Neural crest cell (in vitro differentiated cells): ENCODE data around the gene CRYAB. TPM values are rescaled to one million over a fixed set of nuclear protein-coding genes. Genes with fewer than 3 reads are reported as not detected.

ENCODE experiments used
- DNase-seq: peaks from one replicate; pipeline ENCODE4 v3.0.0; 2021; ENCODE audit warnings: low read depth, mixed read lengths, low spot score
- H3K27ac Mint-ChIP-seq: one replicate; pipeline ENCODE4 v1.8.0; 2021; ENCODE audit warnings: mild to moderate bottlenecking, mixed read lengths; ENCODE audit not compliant: unreplicated experiment
- H3K27me3 Mint-ChIP-seq: 2 replicates; pipeline ENCODE4 v1.8.0; 2021; ENCODE audit warnings: low read depth, mild to moderate bottlenecking, mixed read lengths
- H3K36me3 Mint-ChIP-seq: 2 replicates; pipeline ENCODE4 v1.8.0; 2021; ENCODE audit warnings: low read depth, mild to moderate bottlenecking, mixed read lengths
- H3K4me1 Mint-ChIP-seq: 2 replicates; pipeline ENCODE4 v1.8.0; 2021; ENCODE audit warnings: mixed read lengths
- H3K4me3 Mint-ChIP-seq: one replicate; pipeline ENCODE4 v1.8.0; 2021; ENCODE audit warnings: mild to moderate bottlenecking, mixed read lengths
- H3K9me3 Mint-ChIP-seq: 2 replicates; pipeline ENCODE4 v1.8.0; 2021; ENCODE audit warnings: mixed read lengths
- long read RNA-seq: library from polyadenylated mRNA; unstranded; transcript quantifications from one replicate; pipeline ENCODE4 v2.0.0, GENCODE V29; 2020
- total RNA-seq: library from RNA; stranded (reverse); gene quantifications from 2 replicates; pipeline ENCODE4 v1.2.1, GENCODE V29; 2021
- TF ChIP-seq, protein P1 (sequence below): fragments of 200-600 bp; sonication (generic); conservative IDR thresholded peaks from 2 replicates; pipeline ENCODE4 v1.5.0; 2021; ENCODE audit warnings: antibody characterized with exemption, mild to moderate bottlenecking

The CRYAB gene, protein sequence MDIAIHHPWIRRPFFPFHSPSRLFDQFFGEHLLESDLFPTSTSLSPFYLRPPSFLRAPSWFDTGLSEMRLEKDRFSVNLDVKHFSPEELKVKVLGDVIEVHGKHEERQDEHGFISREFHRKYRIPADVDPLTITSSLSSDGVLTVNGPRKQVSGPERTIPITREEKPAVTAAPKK
- total RNA-seq = not detected in 2 replicates
- long read RNA-seq = 0 reads

DNA sequence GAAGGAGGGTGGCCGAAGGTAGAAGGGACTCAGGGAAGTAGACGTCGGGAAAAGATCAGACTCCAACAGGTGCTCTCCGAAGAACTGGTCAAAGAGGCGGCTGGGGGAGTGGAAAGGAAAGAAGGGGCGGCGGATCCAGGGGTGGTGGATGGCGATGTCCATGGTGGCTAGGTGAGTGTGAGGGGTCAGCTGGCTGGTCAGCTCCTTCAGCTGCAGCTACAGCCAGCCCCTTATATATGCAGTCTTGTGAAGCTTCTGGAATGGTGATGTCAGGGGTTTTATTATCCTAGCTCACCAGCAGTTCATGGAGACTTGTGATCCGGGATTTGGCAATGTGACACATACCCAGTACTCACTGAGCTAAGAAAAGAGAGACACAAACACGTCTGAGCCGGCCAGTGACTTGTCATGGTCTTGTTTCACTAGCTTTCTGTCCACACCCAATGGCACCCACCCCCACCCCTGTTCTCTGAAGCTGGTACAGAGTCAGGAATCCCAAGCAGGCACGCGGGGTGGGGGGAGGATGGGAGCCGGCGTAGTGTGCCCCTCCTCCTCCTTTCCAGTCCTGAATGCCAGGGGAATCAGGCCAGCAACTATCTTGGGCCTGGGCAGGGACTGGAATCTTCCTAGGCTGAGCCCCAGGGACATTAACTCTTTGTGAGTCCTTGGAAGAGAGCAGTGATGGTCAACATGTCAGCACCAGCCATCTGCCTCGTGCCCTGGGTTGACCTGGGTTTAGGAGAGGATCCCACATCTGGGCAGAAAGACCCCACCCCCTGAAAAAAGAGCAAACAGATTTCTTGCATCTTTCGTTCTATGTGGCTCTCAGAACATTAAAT lies at the start of gene CRYAB:
TSS of gene CRYAB (minus strand) at position 208 of the 839 bp plus-strand sequence. CDS start at position 162, 46 bp downstream.
- TF ChIP-seq, protein P1, sequence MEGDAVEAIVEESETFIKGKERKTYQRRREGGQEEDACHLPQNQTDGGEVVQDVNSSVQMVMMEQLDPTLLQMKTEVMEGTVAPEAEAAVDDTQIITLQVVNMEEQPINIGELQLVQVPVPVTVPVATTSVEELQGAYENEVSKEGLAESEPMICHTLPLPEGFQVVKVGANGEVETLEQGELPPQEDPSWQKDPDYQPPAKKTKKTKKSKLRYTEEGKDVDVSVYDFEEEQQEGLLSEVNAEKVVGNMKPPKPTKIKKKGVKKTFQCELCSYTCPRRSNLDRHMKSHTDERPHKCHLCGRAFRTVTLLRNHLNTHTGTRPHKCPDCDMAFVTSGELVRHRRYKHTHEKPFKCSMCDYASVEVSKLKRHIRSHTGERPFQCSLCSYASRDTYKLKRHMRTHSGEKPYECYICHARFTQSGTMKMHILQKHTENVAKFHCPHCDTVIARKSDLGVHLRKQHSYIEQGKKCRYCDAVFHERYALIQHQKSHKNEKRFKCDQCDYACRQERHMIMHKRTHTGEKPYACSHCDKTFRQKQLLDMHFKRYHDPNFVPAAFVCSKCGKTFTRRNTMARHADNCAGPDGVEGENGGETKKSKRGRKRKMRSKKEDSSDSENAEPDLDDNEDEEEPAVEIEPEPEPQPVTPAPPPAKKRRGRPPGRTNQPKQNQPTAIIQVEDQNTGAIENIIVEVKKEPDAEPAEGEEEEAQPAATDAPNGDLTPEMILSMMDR = no peak
- no peaks in the 10 kb centered on the region for H3K9me3 Mint-ChIP-seq
- H3K36me3 Mint-ChIP-seq = no peaks in the 10 kb centered on the region
- DNase-seq = no peak
- H3K27ac Mint-ChIP-seq = no peak within 1 kb of the TSS
- H3K4me3 Mint-ChIP-seq = no peak within 1 kb of the TSS
- peaks cover 17% of the 10 kb centered on the region for H3K4me1 Mint-ChIP-seq
- peaks cover 10% of the 10 kb centered on the region for H3K27me3 Mint-ChIP-seq

GRCh38 chr11:111960916-111961315 lies 49.3 kb upstream of the CRYAB start:
- H3K9me3 Mint-ChIP-seq = no peaks in the 10 kb centered on the region
- DNase-seq = no peak
- H3K4me1 Mint-ChIP-seq = no peaks in the 10 kb centered on the region
- peaks cover 8% of the 10 kb centered on the region for H3K36me3 Mint-ChIP-seq
- TF ChIP-seq, protein P1 = no peak
- no peak overlapping the region for H3K4me3 Mint-ChIP-seq
- no peaks in the 10 kb centered on the region for H3K27me3 Mint-ChIP-seq
- no peak overlapping the region for H3K27ac Mint-ChIP-seq

DNA sequence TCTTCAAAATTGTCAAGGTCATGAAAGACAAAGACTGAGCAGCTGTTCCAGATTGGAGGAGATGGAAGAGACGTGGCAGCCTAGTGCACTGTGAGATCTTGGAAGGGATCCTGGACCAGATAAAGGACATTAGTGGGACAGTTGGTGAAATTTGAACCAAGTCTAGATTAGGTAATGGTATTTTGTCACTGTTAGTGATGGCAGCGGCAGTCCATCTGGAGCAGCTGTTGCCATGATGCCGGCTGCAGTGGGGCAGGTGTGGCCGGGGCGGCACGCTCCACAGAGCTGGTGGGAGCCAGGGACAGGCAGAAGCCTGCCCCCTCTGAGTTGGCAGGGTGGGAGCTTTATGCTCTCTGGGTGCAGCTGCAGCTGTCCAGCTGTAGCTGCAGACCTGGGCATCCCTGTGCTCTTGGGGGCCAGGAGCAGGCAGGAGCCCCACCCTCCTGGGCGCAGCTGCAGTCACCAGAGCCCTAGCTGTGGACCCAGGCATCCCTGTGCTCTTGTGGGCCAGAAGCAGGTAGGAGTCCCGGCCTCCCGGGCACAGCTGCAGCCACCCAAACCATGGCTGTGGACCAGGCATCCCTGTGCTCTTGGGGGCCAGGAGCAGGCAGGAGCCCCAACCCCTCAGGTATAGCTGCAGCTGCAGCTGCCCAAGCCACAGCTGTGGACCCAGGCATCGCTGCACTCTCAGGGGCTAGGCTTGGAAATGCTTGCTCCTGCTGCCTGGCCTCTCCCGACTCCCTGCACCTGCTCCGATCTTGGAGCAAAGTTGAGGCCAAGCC lies 46.3 kb upstream of the CRYAB start:
- Mint-ChIP-seq H3K4me3 (no peak overlapping the region), H3K4me1 (no peaks in the 10 kb centered on the region), H3K27me3 (no peaks in the 10 kb centered on the region), H3K27ac (no peak overlapping the region), H3K36me3 (peaks cover 10% of the 10 kb centered on the region), H3K9me3 (no peaks in the 10 kb centered on the region)
- TF ChIP-seq, protein P1 = no peak
- no peak for DNase-seq

GRCh38 chr11:111954154-111954553 lies 42.6 kb upstream of the CRYAB start:
- H3K4me1 Mint-ChIP-seq = peaks cover 5% of the 10 kb centered on the region
- no peak overlapping the region for H3K4me3 Mint-ChIP-seq
- no peak for DNase-seq
- peaks cover 10% of the 10 kb centered on the region for H3K36me3 Mint-ChIP-seq
- no peak overlapping the region for H3K27ac Mint-ChIP-seq
- TF ChIP-seq, protein P1 = no peak
- no peaks in the 10 kb centered on the region for H3K27me3 Mint-ChIP-seq
- H3K9me3 Mint-ChIP-seq = no peaks in the 10 kb centered on the region

DNA sequence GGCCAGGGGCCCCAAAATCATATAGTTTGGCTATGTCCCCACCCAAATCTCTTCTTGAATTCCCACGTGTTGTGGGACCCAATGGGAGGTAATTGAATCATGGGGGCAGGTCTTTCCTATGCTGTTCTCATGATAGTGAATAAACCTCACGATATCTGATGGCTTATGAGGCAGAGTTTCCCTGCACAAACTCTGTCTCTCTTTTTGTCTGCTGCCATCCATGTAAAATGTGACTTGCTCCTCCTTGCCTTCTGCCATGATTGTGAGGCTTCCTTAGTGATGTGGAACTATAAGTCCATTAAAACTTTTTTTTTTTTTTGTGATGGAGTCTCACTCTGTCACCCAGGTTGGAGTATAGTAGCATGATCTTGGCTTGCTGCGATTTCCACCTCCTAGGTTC lies 40.0 kb upstream of the CRYAB start:
- no peak overlapping the region for H3K4me3 Mint-ChIP-seq
- no peaks in the 10 kb centered on the region for H3K9me3 Mint-ChIP-seq
- H3K4me1 Mint-ChIP-seq = peaks cover 5% of the 10 kb centered on the region
- H3K36me3 Mint-ChIP-seq = peaks cover 6% of the 10 kb centered on the region
- no peaks in the 10 kb centered on the region for H3K27me3 Mint-ChIP-seq
- no peak overlapping the region for H3K27ac Mint-ChIP-seq
- no peak for DNase-seq
- TF ChIP-seq, protein P1 = no peak
